ENCODE data around the gene UNC13C.

DNA sequence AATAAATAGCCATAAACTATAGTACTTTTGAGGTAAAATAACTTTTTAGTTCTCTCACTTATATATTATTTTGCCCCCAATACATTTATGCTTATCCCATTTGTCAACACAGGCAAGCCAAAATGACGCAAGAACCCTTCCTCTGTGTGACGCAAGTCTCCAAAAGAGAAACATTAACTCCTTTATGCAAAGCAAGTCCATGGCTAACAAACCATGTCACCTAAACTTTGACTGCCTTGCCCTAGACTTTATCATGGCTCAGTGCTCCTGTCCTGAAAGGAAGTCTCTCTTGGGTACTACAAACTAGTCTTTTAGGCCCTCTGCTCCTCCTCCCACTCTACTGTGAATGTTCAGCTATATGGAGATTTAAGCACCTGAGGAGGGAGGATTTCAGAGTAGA, 230.5 kb downstream of the UNC13C start:
- no peak for TF ChIP-seq EZH2phosphoT487 (IDR thresholded peaks at IDR 0.05; ENCODE audit: low read depth, severe bottlenecking, unreplicated experiment)
- TF ChIP-seq, protein P1, sequence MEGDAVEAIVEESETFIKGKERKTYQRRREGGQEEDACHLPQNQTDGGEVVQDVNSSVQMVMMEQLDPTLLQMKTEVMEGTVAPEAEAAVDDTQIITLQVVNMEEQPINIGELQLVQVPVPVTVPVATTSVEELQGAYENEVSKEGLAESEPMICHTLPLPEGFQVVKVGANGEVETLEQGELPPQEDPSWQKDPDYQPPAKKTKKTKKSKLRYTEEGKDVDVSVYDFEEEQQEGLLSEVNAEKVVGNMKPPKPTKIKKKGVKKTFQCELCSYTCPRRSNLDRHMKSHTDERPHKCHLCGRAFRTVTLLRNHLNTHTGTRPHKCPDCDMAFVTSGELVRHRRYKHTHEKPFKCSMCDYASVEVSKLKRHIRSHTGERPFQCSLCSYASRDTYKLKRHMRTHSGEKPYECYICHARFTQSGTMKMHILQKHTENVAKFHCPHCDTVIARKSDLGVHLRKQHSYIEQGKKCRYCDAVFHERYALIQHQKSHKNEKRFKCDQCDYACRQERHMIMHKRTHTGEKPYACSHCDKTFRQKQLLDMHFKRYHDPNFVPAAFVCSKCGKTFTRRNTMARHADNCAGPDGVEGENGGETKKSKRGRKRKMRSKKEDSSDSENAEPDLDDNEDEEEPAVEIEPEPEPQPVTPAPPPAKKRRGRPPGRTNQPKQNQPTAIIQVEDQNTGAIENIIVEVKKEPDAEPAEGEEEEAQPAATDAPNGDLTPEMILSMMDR (IDR thresholded peaks at IDR 0.05; ENCODE audit: poor library complexity): no peak
- no peak for TF ChIP-seq EZH2 (IDR thresholded peaks at IDR 0.05; ENCODE audit: borderline replicate concordance)
